Measurements from ENCODE around the gene DDX27.
"Not testable (repeated sequence)": the region's sequence is repeated elsewhere in the genome, so short reads cannot be mapped to it uniquely, and the experiment has no call there.

DDX27 gene

GRCh38 chr20:49187330-49187850, 31.8 kb upstream of the DDX27 start:
- peak overlapping the region; percentile 91 for H3K27ac Mint-ChIP-seq
- no peaks in the 10 kb centered on the region for H3K9me3 Mint-ChIP-seq
- H3K4me1 Mint-ChIP-seq (ENCODE audit: low read depth) = peaks cover 42% of the 10 kb centered on the region
- peaks cover 6% of the 10 kb centered on the region for H3K27me3 Mint-ChIP-seq
- H3K36me3 Mint-ChIP-seq (ENCODE audit: low read depth) = peaks cover 29% of the 10 kb centered on the region
- H3K4me3 Mint-ChIP-seq = peak overlapping the region; percentile 92

DNA sequence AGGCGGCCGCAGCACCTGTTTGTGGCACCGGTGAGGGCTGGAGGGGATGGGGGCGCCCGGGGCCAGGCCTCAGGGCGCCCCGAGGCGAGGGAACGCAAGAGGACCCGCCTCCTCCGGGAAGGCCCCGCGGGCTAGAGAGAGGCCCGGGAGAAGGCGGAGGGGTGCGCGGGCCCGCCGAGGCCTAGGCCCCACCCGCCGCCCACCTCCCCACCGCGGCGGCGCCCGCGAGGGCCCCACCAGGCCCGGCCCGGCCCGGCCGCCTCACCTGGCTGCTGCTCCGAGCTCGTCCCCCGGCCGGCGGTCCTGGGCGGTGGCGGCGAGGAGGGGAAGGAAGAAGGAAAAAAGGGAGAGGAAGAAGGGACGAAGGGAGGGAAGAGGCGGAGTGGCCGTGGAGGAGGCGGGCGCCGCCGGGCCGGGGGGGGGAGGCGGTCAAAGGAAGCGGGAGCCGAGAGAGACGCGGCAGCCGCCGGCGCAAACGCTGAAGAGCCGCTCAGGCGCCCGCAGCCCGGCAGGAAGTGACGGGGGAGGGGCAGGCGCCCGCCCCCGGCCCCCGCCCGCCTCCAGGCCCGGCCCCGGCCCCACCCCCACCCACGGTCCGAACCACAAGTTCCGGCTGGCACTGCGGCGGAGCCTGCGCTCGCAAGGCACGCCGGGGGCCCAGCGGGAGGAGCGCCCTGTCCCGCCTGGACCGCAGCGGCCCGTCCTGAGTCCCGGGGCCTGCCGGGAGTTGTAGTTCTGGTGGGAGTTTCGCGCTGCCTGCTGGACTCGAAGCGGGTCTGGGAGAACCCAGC, 31.2 kb upstream of the DDX27 start, which contains the start of gene STAU1:
Gene STAU1 (minus strand): TSS at position 484 of the 791 bp plus-strand sequence. CDS start 22,133 bp downstream, outside the sequence.
- H3K4me3 Mint-ChIP-seq = peak within 1 kb of the TSS; percentile 92
- H3K4me1 Mint-ChIP-seq (ENCODE audit: low read depth) = peaks cover 35% of the 10 kb centered on the region
- H3K36me3 Mint-ChIP-seq (ENCODE audit: low read depth) = peaks cover 29% of the 10 kb centered on the region
- H3K9me3 Mint-ChIP-seq = no peaks in the 10 kb centered on the region
- H3K27ac Mint-ChIP-seq = peak within 1 kb of the TSS; percentile 91
- H3K27me3 Mint-ChIP-seq = peaks cover 6% of the 10 kb centered on the region

DNA sequence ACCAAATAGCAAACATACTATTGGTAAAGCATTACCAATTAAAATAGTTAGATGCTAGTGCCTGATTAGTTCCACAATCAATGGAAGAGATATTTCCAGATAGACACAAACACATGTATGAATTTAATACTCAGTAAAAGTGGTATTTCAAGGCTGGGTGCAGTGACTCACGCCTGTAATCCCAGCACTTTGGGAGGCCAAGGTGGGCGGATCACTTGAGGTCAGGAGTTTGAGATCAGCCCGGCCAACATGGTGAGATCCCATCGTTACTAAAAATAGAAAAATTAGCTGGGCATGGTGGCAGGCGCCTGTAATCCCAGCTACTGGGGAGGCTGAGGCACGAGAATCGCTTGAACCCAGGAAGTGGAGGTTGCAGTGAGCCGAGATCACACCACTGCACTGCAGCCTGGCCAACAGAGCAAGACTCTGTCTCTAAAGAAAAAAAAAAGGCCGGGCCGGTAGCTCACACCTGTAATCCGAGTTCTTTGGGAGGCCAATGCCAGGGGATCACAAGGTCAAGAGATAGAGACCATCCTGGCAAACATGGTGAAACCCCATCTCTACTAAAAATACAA, 26.2 kb upstream of the DDX27 start:
- H3K4me3 Mint-ChIP-seq; H3K36me3 Mint-ChIP-seq (ENCODE audit: low read depth); H3K27ac Mint-ChIP-seq; H3K27me3 Mint-ChIP-seq; H3K4me1 Mint-ChIP-seq (ENCODE audit: low read depth); H3K9me3 Mint-ChIP-seq: not testable (repeated sequence)

DNA sequence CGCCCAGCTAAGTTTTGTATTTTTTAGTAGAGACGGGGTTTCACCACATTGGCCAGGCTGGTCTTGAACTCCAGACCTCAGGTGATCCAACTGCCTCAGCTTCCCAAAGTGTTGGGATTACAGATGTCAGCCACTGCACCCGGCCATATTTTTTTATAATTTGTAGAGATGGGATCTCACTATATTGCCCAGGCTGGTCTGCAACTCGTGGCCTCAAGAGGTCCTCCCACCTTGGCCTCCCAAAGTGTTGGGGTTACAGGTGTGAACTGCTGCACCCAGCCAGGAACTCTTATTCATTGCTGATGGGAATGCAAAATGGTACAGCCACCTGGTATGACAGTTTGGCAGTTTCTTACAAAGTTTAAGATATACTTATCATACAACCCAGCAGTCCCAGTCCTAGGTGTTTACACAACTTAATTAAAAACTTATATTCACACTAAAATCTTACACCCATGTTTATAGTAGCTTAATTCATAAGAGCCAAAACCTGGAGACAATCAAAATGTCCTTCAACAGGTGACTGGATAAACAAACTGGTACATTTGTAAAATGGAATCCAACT, 19.4 kb upstream of the DDX27 start:
- H3K27me3 Mint-ChIP-seq = no peaks in the 10 kb centered on the region
- no peaks in the 10 kb centered on the region for H3K36me3 Mint-ChIP-seq (ENCODE audit: low read depth)
- no peak overlapping the region for H3K4me3 Mint-ChIP-seq
- no peaks in the 10 kb centered on the region for H3K9me3 Mint-ChIP-seq
- H3K4me1 Mint-ChIP-seq (ENCODE audit: low read depth) = no peaks in the 10 kb centered on the region
- no peak overlapping the region for H3K27ac Mint-ChIP-seq

- Mint-ChIP-seq H3K4me3 (no peak overlapping the region), H3K27ac (no peak overlapping the region), H3K9me3 (no peaks in the 10 kb centered on the region), H3K4me1 (ENCODE audit: low read depth) (no peaks in the 10 kb centered on the region), H3K36me3 (ENCODE audit: low read depth) (no peaks in the 10 kb centered on the region), H3K27me3 (no peaks in the 10 kb centered on the region)
Measured at GRCh38 chr20:49203011-49203410, 16.2 kb upstream of the DDX27 start.

- H3K4me3 Mint-ChIP-seq = no peak overlapping the region
- H3K9me3 Mint-ChIP-seq = no peaks in the 10 kb centered on the region
- no peak overlapping the region for H3K27ac Mint-ChIP-seq
- no peaks in the 10 kb centered on the region for H3K4me1 Mint-ChIP-seq (ENCODE audit: low read depth)
- H3K36me3 Mint-ChIP-seq (ENCODE audit: low read depth) = no peaks in the 10 kb centered on the region
- no peaks in the 10 kb centered on the region for H3K27me3 Mint-ChIP-seq
Measured at GRCh38 chr20:49203746-49204145, 15.5 kb upstream of the DDX27 start.

- H3K9me3 Mint-ChIP-seq = peaks cover 6% of the 10 kb centered on the region
Measured at GRCh38 chr20:49207076-49207475, 12.1 kb upstream of the DDX27 start.

GRCh38 chr20:49210101-49210756, 9.0 kb upstream of the DDX27 start:
- peaks cover 6% of the 10 kb centered on the region for H3K9me3 Mint-ChIP-seq
- no peak overlapping the region for H3K4me3 Mint-ChIP-seq
- H3K36me3 Mint-ChIP-seq (ENCODE audit: low read depth) = no peaks in the 10 kb centered on the region
- H3K27me3 Mint-ChIP-seq = peaks cover 3% of the 10 kb centered on the region
- no peak overlapping the region for H3K27ac Mint-ChIP-seq
- H3K4me1 Mint-ChIP-seq (ENCODE audit: low read depth) = no peaks in the 10 kb centered on the region

More at GRCh38 chr20:49207076-49207475, 12.1 kb upstream of the DDX27 start:
- Mint-ChIP-seq H3K36me3 (ENCODE audit: low read depth) (no peaks in the 10 kb centered on the region), H3K27me3 (no peaks in the 10 kb centered on the region), H3K4me1 (ENCODE audit: low read depth) (no peaks in the 10 kb centered on the region), H3K4me3 (no peak overlapping the region), H3K27ac (no peak overlapping the region)

DNA sequence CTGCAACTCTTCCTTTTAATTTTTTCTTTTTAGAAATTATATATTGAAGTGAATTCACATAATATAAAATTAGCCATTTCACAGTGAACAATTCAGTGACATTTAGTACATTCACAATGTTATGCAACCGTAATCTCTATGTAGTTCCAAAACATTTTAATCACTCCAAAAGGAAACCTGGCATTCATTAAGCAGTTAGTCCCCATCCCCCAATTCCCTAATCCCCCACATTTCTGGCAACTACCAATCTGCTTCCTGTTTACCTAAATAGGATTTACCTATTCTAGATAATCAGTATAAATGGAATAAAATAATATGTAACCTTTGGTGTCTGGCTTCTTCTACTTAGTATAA, 8.5 kb upstream of the DDX27 start:
- Mint-ChIP-seq H3K36me3 (ENCODE audit: low read depth) (no peaks in the 10 kb centered on the region), H3K27me3 (peaks cover 3% of the 10 kb centered on the region), H3K4me3 (no peak overlapping the region), H3K27ac (no peak overlapping the region), H3K9me3 (peaks cover 6% of the 10 kb centered on the region), H3K4me1 (ENCODE audit: low read depth) (no peaks in the 10 kb centered on the region)

DNA sequence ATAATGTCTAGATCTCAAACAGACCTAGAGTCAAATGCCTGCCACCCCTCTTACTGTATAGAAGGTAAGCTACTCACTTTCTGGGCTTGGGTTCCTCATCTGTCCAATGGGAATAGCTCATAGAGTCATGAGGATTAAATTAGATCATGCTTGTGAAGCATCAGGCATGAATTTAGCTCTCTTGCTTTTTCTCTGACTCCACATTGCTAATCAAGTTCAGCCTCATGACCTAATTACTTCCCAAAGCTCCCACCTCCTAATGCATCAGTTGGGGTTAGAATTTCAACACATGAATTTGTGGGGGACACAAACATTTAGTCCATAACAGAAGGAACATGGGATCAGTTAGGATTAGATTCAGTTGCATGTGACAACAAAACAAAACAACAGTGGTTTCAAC, 4.6 kb upstream of the DDX27 start:
- Mint-ChIP-seq H3K9me3 (peaks cover 6% of the 10 kb centered on the region), H3K27ac (no peak overlapping the region), H3K4me1 (ENCODE audit: low read depth) (peaks cover 12% of the 10 kb centered on the region), H3K27me3 (peaks cover 6% of the 10 kb centered on the region), H3K4me3 (no peak overlapping the region), H3K36me3 (ENCODE audit: low read depth) (peaks cover 7% of the 10 kb centered on the region)

- H3K4me1 Mint-ChIP-seq (ENCODE audit: low read depth) = peaks cover 19% of the 10 kb centered on the region
- H3K4me3 Mint-ChIP-seq = no peak overlapping the region
- no peak overlapping the region for H3K27ac Mint-ChIP-seq
- H3K27me3 Mint-ChIP-seq = peaks cover 6% of the 10 kb centered on the region
- peaks cover 13% of the 10 kb centered on the region for H3K36me3 Mint-ChIP-seq (ENCODE audit: low read depth)
- peaks cover 3% of the 10 kb centered on the region for H3K9me3 Mint-ChIP-seq
Measured at GRCh38 chr20:49215232-49215631, 4.0 kb upstream of the DDX27 start.

DNA sequence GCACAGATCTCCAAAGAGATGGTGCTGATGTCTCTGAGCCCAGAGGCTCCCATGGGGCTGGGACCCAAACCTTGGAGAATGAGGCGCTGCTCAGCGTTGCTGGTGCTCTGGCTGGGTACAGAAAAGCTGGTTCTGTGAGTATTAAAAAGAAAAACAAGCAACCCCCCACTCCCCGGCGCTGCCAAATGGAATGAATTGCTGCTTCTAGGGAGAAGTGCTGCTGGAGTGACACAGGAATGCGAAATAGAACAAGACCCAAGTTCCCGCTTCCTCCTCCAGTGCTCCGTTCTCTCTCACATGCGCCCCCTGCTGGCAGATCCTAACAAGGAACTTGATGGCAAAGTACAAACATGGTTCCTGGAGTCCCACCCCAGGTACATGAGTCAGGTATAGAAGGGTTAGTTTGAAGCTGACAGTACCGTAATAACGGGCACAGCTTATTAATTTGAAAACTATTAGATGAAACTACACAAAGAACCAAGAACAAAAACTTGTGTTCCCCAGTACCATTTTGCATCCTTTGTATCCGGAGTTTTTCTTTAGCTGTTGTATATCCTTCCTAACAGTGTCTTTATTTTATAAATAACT, 2.1 kb upstream of the DDX27 start:
- H3K9me3 Mint-ChIP-seq = no peaks in the 10 kb centered on the region
- H3K4me1 Mint-ChIP-seq (ENCODE audit: low read depth) = peaks cover 35% of the 10 kb centered on the region
- H3K36me3 Mint-ChIP-seq (ENCODE audit: low read depth) = peaks cover 29% of the 10 kb centered on the region
- peaks cover 6% of the 10 kb centered on the region for H3K27me3 Mint-ChIP-seq
- no peak overlapping the region for H3K27ac Mint-ChIP-seq
- no peak overlapping the region for H3K4me3 Mint-ChIP-seq

GRCh38 chr20:49218739-49219090, 501 bp upstream of the DDX27 start:
- H3K4me3 Mint-ChIP-seq = peak overlapping the region; percentile 99
- peak overlapping the region; percentile 98 for H3K27ac Mint-ChIP-seq
- H3K27me3 Mint-ChIP-seq = not testable (repeated sequence)

GRCh38 chr20:49219924-49220831, 962 bp downstream of the DDX27 start:
- Mint-ChIP-seq H3K9me3 (no peaks in the 10 kb centered on the region), H3K27ac (peak overlapping the region; percentile 98), H3K27me3 (peaks cover 3% of the 10 kb centered on the region), H3K4me1 (ENCODE audit: low read depth) (peaks cover 35% of the 10 kb centered on the region), H3K36me3 (ENCODE audit: low read depth) (peaks cover 51% of the 10 kb centered on the region), H3K4me3 (peak overlapping the region; percentile 99)

More at GRCh38 chr20:49218739-49219090, 501 bp upstream of the DDX27 start:
- H3K9me3 Mint-ChIP-seq = not testable (repeated sequence)
- Mint-ChIP-seq H3K4me1 (ENCODE audit: low read depth) (peaks cover 35% of the 10 kb centered on the region), H3K36me3 (ENCODE audit: low read depth) (peaks cover 39% of the 10 kb centered on the region)
